ENCODE data around the gene RNF115. TPM values are rescaled to one million over a fixed set of nuclear protein-coding genes. Genes with fewer than 3 reads are reported as not detected.

The RNF115 gene
- total and polyA plus RNA-seq, 2 donors (not counting 1 experiment from before 2014, with no cell fraction given) = 4.6 to 19.8 TPM

DNA sequence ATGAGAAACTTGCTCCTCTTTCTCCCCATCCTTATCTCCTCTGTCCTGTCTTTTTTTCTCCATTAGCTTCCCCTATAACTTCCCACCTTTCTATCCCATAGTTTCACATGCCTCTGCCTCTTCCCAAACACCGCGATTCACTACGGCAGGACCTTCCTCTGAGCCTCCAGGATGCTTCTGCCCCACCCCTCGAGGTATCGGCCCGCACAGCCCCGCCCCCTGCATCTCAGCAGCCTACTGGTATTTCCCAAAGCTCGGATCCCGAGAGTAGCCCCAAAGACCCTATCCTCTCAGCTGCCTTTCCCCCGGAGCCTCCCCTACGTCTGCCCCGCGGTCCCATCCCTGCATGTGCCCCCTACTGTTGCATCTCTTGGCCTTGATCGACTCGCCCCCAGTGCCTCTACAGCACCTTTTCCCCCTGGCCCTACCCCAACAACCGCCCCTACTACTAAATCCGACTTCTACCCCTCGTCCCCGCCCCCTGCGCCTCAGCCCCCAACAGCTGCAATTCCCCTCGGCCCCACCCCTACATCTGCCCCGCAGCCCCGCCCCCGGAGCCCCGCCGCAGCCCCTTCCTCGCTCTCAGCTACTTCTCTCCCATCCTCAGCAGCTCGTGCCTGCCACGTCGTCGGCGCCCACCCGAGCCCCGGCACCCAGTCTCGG lies 34.5 kb upstream of the RNF115 start:
- ChIA-PET POLR2A (interaction anchor here (0.5 to 4.0 kb wide), 22 partner anchors 8 to 1312 kb away, joined by 3 to 70 read pairs (median 8); partner anchors contain the start of genes ANKRD34A, ANKRD35, LIX1L and NUDT17), CTCF (interaction anchor here (0.5 to 4.6 kb wide), 19 partner anchors 8 to 179 kb away, joined by 3 to 148 read pairs (median 6); partner anchors contain the start of genes ANKRD34A, ITGA10, NUDT17 and POLR3C)
- no peak for DNase-seq
- WGBS (ENCODE audit: insufficient coverage) = 1% methylated on average over 27 of the region's 35 CpGs
- H3K9me3 Mint-ChIP-seq (ENCODE audit: insufficient read depth) = no peaks in the 10 kb centered on the region
- peaks cover 11% of the 10 kb centered on the region for H3K4me1 Mint-ChIP-seq
- Histone ChIP-seq H3K27ac (ENCODE audit: low read length in 2 of 2) (peak overlapping the region; percentile 57 to 72), H4K20me1 (ENCODE audit: control insufficient read depth, insufficient read depth, low read length, poor library complexity, severe bottlenecking) (no peaks in the 10 kb centered on the region), H3K27me3 (replicated peaks in 1 of 4; ENCODE audit: control extremely low read depth in 1 of 4, control insufficient read depth in 3 of 4, insufficient read depth in 4 of 4, low read length in 3 of 4) (peaks cover 0 to 7% (median 1%) of the 10 kb centered on the region in 4 experiments), H3K9ac (ENCODE audit: low read length) (peak overlapping the region; percentile 85), H3K4me1 (ENCODE audit: control insufficient read depth in 2 of 2, insufficient read depth in 2 of 2, low read length in 2 of 2) (peaks cover 9 to 14% of the 10 kb centered on the region in 2 donors), H3K4me2 (replicated peaks; ENCODE audit: low read depth, low read length, poor library complexity, severe bottlenecking) (peak overlapping the region; percentile 96), H2AFZ (ENCODE audit: insufficient read depth, low read depth, low read length, poor library complexity, severe bottlenecking) (peak overlapping the region; percentile 98), H3K9me3 (ENCODE audit: control extremely low read depth in 1 of 3, control insufficient read depth in 2 of 3, insufficient read depth in 1 of 3, low read length in 2 of 3) (no peaks in the 10 kb centered on the region), H3K36me3 (replicated peaks in 1 of 2; ENCODE audit: control extremely low read depth in 1 of 2, control insufficient read depth in 1 of 2, extremely low read depth in 1 of 2, insufficient read depth in 2 of 2, low read length in 1 of 2) (peaks cover 0 to 27% of the 10 kb centered on the region in 2 experiments), H3K79me2 (ENCODE audit: control insufficient read depth, insufficient read depth, low read length) (peaks cover 9% of the 10 kb centered on the region), H3K4me3 (ENCODE audit: control extremely low read depth in 1 of 5, extremely low read depth in 1 of 5, insufficient read depth in 1 of 5, low read depth in 2 of 5, low read length in 4 of 5) (peak overlapping the region; percentile 48 to 96 (median 93))
- intact Hi-C loops (cut with micrococcal nuclease) = loop anchor here (1.0 to 5.0 kb wide), 3 partner anchors 34 to 139 kb away; partner anchors contain the start of genes POLR3C, RBM8A, RNF115 and TXNIP
- H3K4me3 Mint-ChIP-seq = peak overlapping the region; percentile 98
- peak overlapping the region; percentile 94 for H3K27ac Mint-ChIP-seq
- H3K27me3 Mint-ChIP-seq = peaks cover 6% of the 10 kb centered on the region
- no peak for TF ChIP-seq EZH2 (IDR thresholded peaks at IDR 0.05; ENCODE audit: borderline replicate concordance, insufficient read depth, low read depth, low read length, poor library complexity, severe bottlenecking)
- TF ChIP-seq, protein P1, sequence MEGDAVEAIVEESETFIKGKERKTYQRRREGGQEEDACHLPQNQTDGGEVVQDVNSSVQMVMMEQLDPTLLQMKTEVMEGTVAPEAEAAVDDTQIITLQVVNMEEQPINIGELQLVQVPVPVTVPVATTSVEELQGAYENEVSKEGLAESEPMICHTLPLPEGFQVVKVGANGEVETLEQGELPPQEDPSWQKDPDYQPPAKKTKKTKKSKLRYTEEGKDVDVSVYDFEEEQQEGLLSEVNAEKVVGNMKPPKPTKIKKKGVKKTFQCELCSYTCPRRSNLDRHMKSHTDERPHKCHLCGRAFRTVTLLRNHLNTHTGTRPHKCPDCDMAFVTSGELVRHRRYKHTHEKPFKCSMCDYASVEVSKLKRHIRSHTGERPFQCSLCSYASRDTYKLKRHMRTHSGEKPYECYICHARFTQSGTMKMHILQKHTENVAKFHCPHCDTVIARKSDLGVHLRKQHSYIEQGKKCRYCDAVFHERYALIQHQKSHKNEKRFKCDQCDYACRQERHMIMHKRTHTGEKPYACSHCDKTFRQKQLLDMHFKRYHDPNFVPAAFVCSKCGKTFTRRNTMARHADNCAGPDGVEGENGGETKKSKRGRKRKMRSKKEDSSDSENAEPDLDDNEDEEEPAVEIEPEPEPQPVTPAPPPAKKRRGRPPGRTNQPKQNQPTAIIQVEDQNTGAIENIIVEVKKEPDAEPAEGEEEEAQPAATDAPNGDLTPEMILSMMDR (IDR thresholded peaks at IDR 0.05) = no peak
- peak; percentile 49 for ATAC-seq (ENCODE audit: low read depth)

DNA sequence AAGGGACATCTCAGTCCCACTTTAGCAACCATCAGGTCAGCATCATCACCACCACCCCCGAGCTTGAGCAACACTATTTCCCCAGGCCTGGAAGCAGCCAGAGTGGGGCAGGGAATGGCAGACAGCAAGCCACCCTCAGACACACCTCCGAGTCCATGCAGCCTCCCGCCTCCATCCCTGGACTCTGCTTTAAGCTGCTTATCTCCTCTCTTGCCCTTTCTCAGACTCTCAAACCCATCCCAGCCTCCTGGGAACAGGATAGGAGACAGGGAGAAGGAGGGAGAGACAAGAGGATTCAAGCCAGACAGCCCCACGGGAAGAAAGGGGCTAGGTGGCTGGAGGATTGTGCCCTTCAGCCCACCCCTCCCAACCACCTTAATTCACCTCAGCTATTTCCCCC lies 33.3 kb upstream of the RNF115 start:
- Histone ChIP-seq H3K36me3 (replicated peaks in 1 of 2; ENCODE audit: control extremely low read depth in 1 of 2, control insufficient read depth in 1 of 2, extremely low read depth in 1 of 2, insufficient read depth in 2 of 2, low read length in 1 of 2) (peaks cover 0 to 33% of the 10 kb centered on the region in 2 experiments), H3K27me3 (replicated peaks in 1 of 4; ENCODE audit: control extremely low read depth in 1 of 4, control insufficient read depth in 3 of 4, insufficient read depth in 4 of 4, low read length in 3 of 4) (no peaks in the 10 kb centered on the region), H4K20me1 (ENCODE audit: control insufficient read depth, insufficient read depth, low read length, poor library complexity, severe bottlenecking) (no peaks in the 10 kb centered on the region), H3K27ac (ENCODE audit: low read length in 2 of 2) (no peak overlapping the region), H3K9me3 (ENCODE audit: control extremely low read depth in 1 of 3, control insufficient read depth in 2 of 3, insufficient read depth in 1 of 3, low read length in 2 of 3) (no peaks in the 10 kb centered on the region), H3K9ac (ENCODE audit: low read length) (no peak overlapping the region), H2AFZ (ENCODE audit: insufficient read depth, low read depth, low read length, poor library complexity, severe bottlenecking) (no peak overlapping the region), H3K4me1 (ENCODE audit: control insufficient read depth in 2 of 2, insufficient read depth in 2 of 2, low read length in 2 of 2) (peaks cover 9 to 14% of the 10 kb centered on the region in 2 donors), H3K4me3 (ENCODE audit: control extremely low read depth in 1 of 5, extremely low read depth in 1 of 5, insufficient read depth in 1 of 5, low read depth in 2 of 5, low read length in 4 of 5) (no peak overlapping the region), H3K79me2 (ENCODE audit: control insufficient read depth, insufficient read depth, low read length) (peaks cover 9% of the 10 kb centered on the region), H3K4me2 (replicated peaks; ENCODE audit: low read depth, low read length, poor library complexity, severe bottlenecking) (no peak overlapping the region)
- DNase-seq = no peak
- ChIA-PET CTCF (interaction anchor here (0.8 to 4.6 kb wide), 9 partner anchors 11 to 175 kb away, joined by 3 to 148 read pairs (median 4); partner anchors contain the start of gene NUDT17), POLR2A (interaction anchor here (0.6 to 4.0 kb wide), 4 partner anchors 11 to 78 kb away, joined by 3 to 70 read pairs (median 6); partner anchors contain the start of genes NUDT17 and RBM8A)
- Mint-ChIP-seq H3K4me3 (no peak overlapping the region), H3K27me3 (no peaks in the 10 kb centered on the region), H3K9me3 (ENCODE audit: insufficient read depth) (no peaks in the 10 kb centered on the region), H3K27ac (no peak overlapping the region), H3K4me1 (peaks cover 11% of the 10 kb centered on the region)
- TF ChIP-seq, protein P1 (IDR thresholded peaks at IDR 0.05) = no peak
- no peak for TF ChIP-seq EZH2 (IDR thresholded peaks at IDR 0.05; ENCODE audit: borderline replicate concordance, insufficient read depth, low read depth, low read length, poor library complexity, severe bottlenecking)
- WGBS (ENCODE audit: insufficient coverage) = 100% methylated on average over 1 of the region's 4 CpGs
- no peak for ATAC-seq (ENCODE audit: low read depth)
- intact Hi-C loops (cut with micrococcal nuclease) = loop anchor here (5.0 kb wide), 1 partner anchor 140 kb away; the partner anchor contains the start of gene TXNIP
